ENCODE data around the gene GPATCH2. TPM values are rescaled to one million over a fixed set of nuclear protein-coding genes. Genes with fewer than 3 reads are reported as not detected.

The GPATCH2 gene
- total and polyA plus RNA-seq, 2 donors (not counting 1 experiment from before 2014, with no cell fraction given) = 4.7 to 14.7 TPM

- Histone ChIP-seq H2AFZ (ENCODE audit: insufficient read depth, low read depth, low read length, poor library complexity, severe bottlenecking) (no peak overlapping the region), H3K9me3 (ENCODE audit: control extremely low read depth in 1 of 3, control insufficient read depth in 2 of 3, insufficient read depth in 1 of 3, low read length in 2 of 3) (no peaks in the 10 kb centered on the region), H3K36me3 (replicated peaks in 1 of 2; ENCODE audit: control extremely low read depth in 1 of 2, control insufficient read depth in 1 of 2, extremely low read depth in 1 of 2, insufficient read depth in 2 of 2, low read length in 1 of 2) (peaks cover 0 to 1% of the 10 kb centered on the region in 2 experiments), H3K9ac (ENCODE audit: low read length) (no peak overlapping the region), H3K79me2 (ENCODE audit: control insufficient read depth, insufficient read depth, low read length) (no peaks in the 10 kb centered on the region), H4K20me1 (ENCODE audit: control insufficient read depth, insufficient read depth, low read length, poor library complexity, severe bottlenecking) (no peaks in the 10 kb centered on the region), H3K27me3 (replicated peaks in 1 of 4; ENCODE audit: control extremely low read depth in 1 of 4, control insufficient read depth in 3 of 4, insufficient read depth in 4 of 4, low read length in 3 of 4) (no peaks in the 10 kb centered on the region), H3K27ac (ENCODE audit: low read length in 2 of 2) (no peak overlapping the region), H3K4me2 (replicated peaks; ENCODE audit: low read depth, low read length, poor library complexity, severe bottlenecking) (no peak overlapping the region), H3K4me3 (ENCODE audit: control extremely low read depth in 1 of 5, extremely low read depth in 1 of 5, insufficient read depth in 1 of 5, low read depth in 2 of 5, low read length in 4 of 5) (no peak overlapping the region), H3K4me1 (ENCODE audit: control insufficient read depth in 2 of 2, insufficient read depth in 2 of 2, low read length in 2 of 2) (no peaks in the 10 kb centered on the region)
- 86% methylated on average over 1 of the region's 1 CpG for WGBS (ENCODE audit: insufficient coverage)
- CTCF ChIA-PET = no interaction called here
- H3K27ac Mint-ChIP-seq = no peak overlapping the region
- H3K4me3 Mint-ChIP-seq = no peak overlapping the region
- TF ChIP-seq CTCF (IDR thresholded peaks at IDR 0.05) (no peak), EZH2 (IDR thresholded peaks at IDR 0.05; ENCODE audit: borderline replicate concordance, insufficient read depth, low read depth, low read length, poor library complexity, severe bottlenecking) (no peak)
- ATAC-seq (ENCODE audit: low read depth) (no peak), DNase-seq (no peak)
- intact Hi-C loops (cut with micrococcal nuclease) = no loop called here
- no peaks in the 10 kb centered on the region for H3K27me3 Mint-ChIP-seq
- H3K9me3 Mint-ChIP-seq (ENCODE audit: insufficient read depth) = no peaks in the 10 kb centered on the region
- POLR2A ChIA-PET = no interaction called here
- H3K4me1 Mint-ChIP-seq = no peaks in the 10 kb centered on the region
Observed at GRCh38 chr1:217526636-217527035, 104.3 kb downstream of the GPATCH2 start.

GRCh38 chr1:217525773-217526490 lies 105.0 kb downstream of the GPATCH2 start:
- DNase-seq = no peak
- Mint-ChIP-seq H3K27me3 (no peaks in the 10 kb centered on the region), H3K9me3 (ENCODE audit: insufficient read depth) (no peaks in the 10 kb centered on the region), H3K4me3 (no peak overlapping the region), H3K27ac (no peak overlapping the region), H3K4me1 (no peaks in the 10 kb centered on the region)
- ATAC-seq (ENCODE audit: low read depth) = no peak
- Histone ChIP-seq H3K79me2 (ENCODE audit: control insufficient read depth, insufficient read depth, low read length) (no peaks in the 10 kb centered on the region), H3K4me1 (ENCODE audit: control insufficient read depth in 2 of 2, insufficient read depth in 2 of 2, low read length in 2 of 2) (no peaks in the 10 kb centered on the region), H3K36me3 (replicated peaks in 1 of 2; ENCODE audit: control extremely low read depth in 1 of 2, control insufficient read depth in 1 of 2, extremely low read depth in 1 of 2, insufficient read depth in 2 of 2, low read length in 1 of 2) (peaks cover 0 to 1% of the 10 kb centered on the region in 2 experiments), H3K4me2 (replicated peaks; ENCODE audit: low read depth, low read length, poor library complexity, severe bottlenecking) (no peak overlapping the region), H3K27ac (ENCODE audit: low read length in 2 of 2) (no peak overlapping the region), H2AFZ (ENCODE audit: insufficient read depth, low read depth, low read length, poor library complexity, severe bottlenecking) (no peak overlapping the region), H3K9ac (ENCODE audit: low read length) (no peak overlapping the region), H3K9me3 (ENCODE audit: control extremely low read depth in 1 of 3, control insufficient read depth in 2 of 3, insufficient read depth in 1 of 3, low read length in 2 of 3) (no peaks in the 10 kb centered on the region), H4K20me1 (ENCODE audit: control insufficient read depth, insufficient read depth, low read length, poor library complexity, severe bottlenecking) (no peaks in the 10 kb centered on the region), H3K4me3 (ENCODE audit: control extremely low read depth in 1 of 5, extremely low read depth in 1 of 5, insufficient read depth in 1 of 5, low read depth in 2 of 5, low read length in 4 of 5) (no peak overlapping the region), H3K27me3 (replicated peaks in 1 of 4; ENCODE audit: control extremely low read depth in 1 of 4, control insufficient read depth in 3 of 4, insufficient read depth in 4 of 4, low read length in 3 of 4) (no peaks in the 10 kb centered on the region)
- intact Hi-C loops (cut with micrococcal nuclease) = no loop called here
- CTCF ChIA-PET = no interaction called here
- TF ChIP-seq EZH2 (IDR thresholded peaks at IDR 0.05; ENCODE audit: borderline replicate concordance, insufficient read depth, low read depth, low read length, poor library complexity, severe bottlenecking) = no peak
- TF ChIP-seq CTCF (IDR thresholded peaks at IDR 0.05) = no peak
- WGBS (ENCODE audit: insufficient coverage) = no CpG with 5 or more reads among the region's 3 CpGs
- POLR2A ChIA-PET = no interaction called here
